ENCODE measurements around the gene HIC2. TPM values are rescaled to one million over a fixed set of nuclear protein-coding genes. Genes with fewer than 3 reads are reported as not detected.
"Not testable (repeated sequence)": the region's sequence is repeated elsewhere in the genome, so short reads cannot be mapped to it uniquely, and the experiment has no call there.

HIC2 gene
- total RNA-seq, 1 donor from 2014 or later: 6.5 TPM

- not testable (repeated sequence) for DNase-seq
Measured at GRCh38 chr22:21492271-21492670, 75.1 kb downstream of the HIC2 start.

DNA sequence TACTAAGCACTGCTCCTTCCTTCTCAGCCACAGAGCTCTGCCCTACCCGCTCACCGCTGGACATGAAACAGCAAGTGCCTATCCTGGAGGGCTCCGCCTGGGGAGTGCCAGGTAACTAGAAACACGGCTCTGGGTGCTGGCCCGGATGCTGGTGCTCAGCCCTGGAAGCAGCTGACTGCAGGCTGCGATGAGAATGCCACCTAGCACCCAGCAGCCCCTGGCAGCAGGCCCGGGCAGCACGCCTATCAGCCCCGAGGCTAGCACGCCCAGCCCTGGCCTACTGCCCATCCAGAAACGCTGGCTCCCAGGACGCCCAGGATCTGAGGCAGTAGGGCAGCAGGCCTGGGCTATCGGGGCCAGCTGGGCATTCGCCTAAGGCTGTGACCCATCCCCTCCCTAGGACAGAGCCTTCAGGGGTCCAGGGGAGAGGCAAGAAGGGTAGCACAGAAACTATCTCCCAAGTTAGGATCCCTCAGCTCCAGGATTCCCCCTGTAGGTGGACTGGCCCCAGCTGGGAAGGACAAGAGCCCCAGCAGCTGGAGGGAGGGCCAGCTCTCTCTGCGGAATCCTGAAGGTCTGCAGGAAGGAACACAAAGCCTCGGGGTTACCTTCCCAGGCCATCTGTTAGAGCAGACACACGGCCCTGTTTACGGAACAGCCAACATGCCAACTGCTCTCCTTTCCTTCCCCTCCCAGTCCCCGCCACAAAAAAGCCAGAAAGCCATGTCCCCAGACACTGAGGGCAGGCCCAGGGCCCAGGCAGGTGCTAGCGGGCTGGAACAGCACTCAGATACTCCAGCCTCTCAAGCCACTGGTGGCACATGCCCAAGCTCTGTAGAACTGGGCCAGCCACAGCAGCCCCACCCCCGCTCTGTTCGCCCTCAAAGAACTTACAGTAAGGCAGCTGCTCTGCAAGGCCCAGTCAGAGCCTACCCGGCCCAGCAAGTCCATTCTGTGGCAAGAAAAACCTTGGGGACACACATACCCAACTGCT lies 76.9 kb downstream of the HIC2 start:
- not testable (repeated sequence) for DNase-seq

DNA sequence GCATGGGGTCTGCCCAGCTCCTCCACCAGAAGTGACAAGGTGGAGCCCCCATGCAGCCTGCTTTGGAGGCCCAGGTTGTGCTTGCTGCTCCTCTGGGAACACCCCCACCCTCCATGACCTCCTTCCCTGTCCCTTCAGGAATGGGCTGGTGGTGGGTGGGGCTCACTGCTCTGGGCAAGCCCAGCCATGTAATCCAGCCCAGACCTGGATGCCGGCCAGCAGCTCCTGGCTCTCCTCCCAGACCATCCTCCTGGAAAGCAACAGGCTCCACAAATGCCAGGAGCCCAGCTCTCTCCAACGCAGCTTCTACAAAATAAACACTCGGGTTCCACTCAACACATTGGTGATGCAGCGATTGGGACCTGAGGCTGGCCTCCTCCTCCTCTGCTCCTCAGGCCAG lies 80.8 kb downstream of the HIC2 start:
- not testable (repeated sequence) for DNase-seq

DNA sequence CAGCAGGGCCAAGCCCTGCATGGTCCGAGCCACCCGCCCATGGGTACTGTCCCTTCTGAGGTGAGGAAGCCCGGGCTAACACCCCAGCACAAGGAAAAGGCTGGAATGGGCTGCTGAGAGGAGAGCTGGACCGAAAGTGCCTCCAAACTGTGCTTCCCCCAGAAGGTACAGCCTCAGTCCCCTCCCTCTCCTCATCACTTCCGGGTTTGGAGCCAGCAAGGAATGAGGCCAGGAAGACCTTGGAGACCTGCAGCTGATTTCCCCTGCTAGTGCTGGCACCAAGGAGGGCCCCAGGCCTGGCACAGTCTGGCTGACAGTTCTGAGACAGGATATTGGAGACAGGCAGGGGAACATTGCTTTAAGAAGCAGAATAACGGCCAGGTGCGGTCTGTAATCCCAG lies 81.3 kb downstream of the HIC2 start:
- not testable (repeated sequence) for DNase-seq

DNA sequence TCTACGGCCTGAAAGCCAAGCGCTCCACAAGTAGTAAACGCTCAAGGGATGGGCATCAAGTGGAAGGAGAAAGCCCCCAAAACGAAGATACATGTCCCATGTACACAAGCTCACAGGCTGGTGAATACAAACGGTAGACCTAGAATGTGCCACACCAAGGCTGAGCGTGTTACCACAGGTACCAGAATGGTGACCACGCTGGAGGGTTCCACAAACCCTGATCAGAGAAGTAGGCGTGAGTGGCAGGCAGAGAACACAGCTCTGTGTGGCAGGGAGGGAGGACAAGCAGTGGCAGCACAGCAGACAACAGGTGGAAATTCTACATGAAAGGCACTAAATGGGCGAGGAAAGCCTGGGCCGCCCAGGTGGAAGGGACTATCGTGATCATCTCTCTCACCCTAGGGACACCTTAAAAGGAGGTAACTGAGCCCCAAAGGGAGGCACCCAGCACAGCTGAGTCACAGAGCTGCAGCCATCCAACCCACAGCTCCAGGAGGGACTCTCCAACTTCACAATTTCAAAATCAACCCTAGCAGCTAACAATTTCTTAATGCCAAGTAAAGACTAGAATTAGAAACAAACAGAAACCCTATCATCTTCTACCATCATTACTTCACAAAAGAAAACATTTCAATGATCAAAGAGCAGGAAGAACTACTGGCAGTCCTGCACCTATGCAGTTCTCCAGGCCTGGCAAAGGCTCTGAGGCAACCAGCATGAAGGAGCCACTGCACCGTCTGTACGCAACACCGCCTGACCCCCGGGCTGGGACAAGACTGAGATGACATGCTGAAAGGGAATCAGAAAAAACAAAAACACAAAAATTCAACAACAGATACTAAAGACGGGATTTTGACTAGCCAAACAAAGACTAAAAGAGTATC lies 82.7 kb downstream of the HIC2 start:
- DNase-seq: not testable (repeated sequence)

Small RNAs within 50 kb of the gene (small RNA-seq; reads per million reads assigned to genes)
- gene RF00492 (ENCODE audit: low replicate concordance) (not detected), gene RN7SKP63 (ENCODE audit: low replicate concordance) (not detected)

Other genes with a start within 250 kb of the HIC2 start
- 0.72 TPM for gene RIMBP3B, start 33.6 kb upstream of the HIC2 start, total RNA-seq
- gene TMEM191C, start 50.0 kb downstream of the HIC2 start, total RNA-seq: not detected
- gene RIMBP3C, start 134.1 kb downstream of the HIC2 start, total RNA-seq: not detected
- 27.9 TPM for gene UBE2L3, start 150.3 kb downstream of the HIC2 start, total RNA-seq
- 7.5 TPM for gene YDJC, start 212.7 kb downstream of the HIC2 start, total RNA-seq
- gene CCDC116, start 215.4 kb downstream of the HIC2 start, total RNA-seq: not detected
- gene SDF2L1, start 224.9 kb downstream of the HIC2 start, total RNA-seq: 15.5 TPM
- 28.1 TPM for gene PPIL2, start 248.6 kb downstream of the HIC2 start, total RNA-seq

Measured in tongue (tissue), 3 donors.